Kidney epithelial cell (primary cell): ENCODE results near the gene PTTG2. TPM values are rescaled to one million over a fixed set of nuclear protein-coding genes. Genes with fewer than 3 reads are reported as not detected.

Experiments
- DNase-seq: peaks from one replicate; pipeline ENCODE4 v3.0.0-alpha.2; 2010; ENCODE audit warnings: low read depth
- H3K27me3 ChIP-seq: 2 replicates; pipeline ENCODE4 v1.6.0; 2011; ENCODE audit warnings: low read length; ENCODE audit not compliant: control insufficient read depth, insufficient read depth
- H3K36me3 ChIP-seq: 2 replicates; pipeline ENCODE4 v1.5.1; 2011; ENCODE audit warnings: low read length; ENCODE audit not compliant: control insufficient read depth, insufficient read depth
- H3K4me3 ChIP-seq: 2 replicates; pipeline ENCODE4 v1.5.1; 2011; ENCODE audit warnings: low read depth, mild to moderate bottlenecking, control low read depth, low read length
- CTCF ChIP-seq: IDR thresholded peaks from 2 replicates; pipeline ENCODE4 v1.5.1; 2011; ENCODE audit warnings: mild to moderate bottlenecking, moderate library complexity, low read length, control low read depth, inconsistent platforms; ENCODE audit not compliant: insufficient read depth, poor library complexity, severe bottlenecking
- total RNA-seq: library from RNA; depleted of rRNA; stranded (reverse); fragments of >200 nt; gene quantifications from 2 replicates; pipeline ENCODE4 v1.2.3, GENCODE V29; 2015

PTTG2 gene
- total RNA-seq, 1 donor from 2014 or later, result not detected

GRCh38 chr4:37936889-37937498 lies 23.2 kb upstream of the PTTG2 start:
- DNase-seq, result no peak
- Histone ChIP-seq H3K4me3 (no peak overlapping the region), H3K27me3 (no peaks in the 10 kb centered on the region), H3K36me3 (no peaks in the 10 kb centered on the region)
- no peak for TF ChIP-seq CTCF

- Histone ChIP-seq H3K27me3 (no peaks in the 10 kb centered on the region), H3K36me3 (no peaks in the 10 kb centered on the region), H3K4me3 (no peak overlapping the region)
- DNase-seq, result no peak
- no peak for TF ChIP-seq CTCF
Observed at GRCh38 chr4:37938208-37938607, 22.0 kb upstream of the PTTG2 start.

- no peak for TF ChIP-seq CTCF
- no peaks in the 10 kb centered on the region for H3K27me3 ChIP-seq
- H3K36me3 ChIP-seq, result no peaks in the 10 kb centered on the region
- H3K4me3 ChIP-seq, result no peak overlapping the region
- no peak for DNase-seq
Observed at GRCh38 chr4:37946503-37947179, 13.6 kb upstream of the PTTG2 start.

DNA sequence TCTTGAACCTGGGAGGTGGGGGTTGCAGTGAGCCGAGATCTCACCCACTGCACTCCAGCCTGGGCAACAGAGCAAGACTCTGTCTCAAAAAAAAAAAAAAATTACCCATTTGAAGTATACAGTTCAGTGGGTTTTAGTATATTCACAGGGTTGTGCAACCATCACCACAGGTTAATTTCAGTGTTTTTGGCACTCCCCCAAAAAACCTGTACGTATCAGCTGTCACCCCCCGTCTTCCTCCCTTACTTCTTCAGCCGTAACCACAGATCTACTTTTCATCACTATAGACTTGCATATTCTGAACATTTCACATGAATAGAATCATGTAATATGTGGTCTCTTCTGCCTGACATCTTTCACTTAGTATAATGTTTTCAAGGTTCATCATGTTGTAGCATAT lies 11.7 kb upstream of the PTTG2 start:
- TF ChIP-seq CTCF, result no peak
- H3K4me3 ChIP-seq, result no peak overlapping the region
- no peak for DNase-seq

DNA sequence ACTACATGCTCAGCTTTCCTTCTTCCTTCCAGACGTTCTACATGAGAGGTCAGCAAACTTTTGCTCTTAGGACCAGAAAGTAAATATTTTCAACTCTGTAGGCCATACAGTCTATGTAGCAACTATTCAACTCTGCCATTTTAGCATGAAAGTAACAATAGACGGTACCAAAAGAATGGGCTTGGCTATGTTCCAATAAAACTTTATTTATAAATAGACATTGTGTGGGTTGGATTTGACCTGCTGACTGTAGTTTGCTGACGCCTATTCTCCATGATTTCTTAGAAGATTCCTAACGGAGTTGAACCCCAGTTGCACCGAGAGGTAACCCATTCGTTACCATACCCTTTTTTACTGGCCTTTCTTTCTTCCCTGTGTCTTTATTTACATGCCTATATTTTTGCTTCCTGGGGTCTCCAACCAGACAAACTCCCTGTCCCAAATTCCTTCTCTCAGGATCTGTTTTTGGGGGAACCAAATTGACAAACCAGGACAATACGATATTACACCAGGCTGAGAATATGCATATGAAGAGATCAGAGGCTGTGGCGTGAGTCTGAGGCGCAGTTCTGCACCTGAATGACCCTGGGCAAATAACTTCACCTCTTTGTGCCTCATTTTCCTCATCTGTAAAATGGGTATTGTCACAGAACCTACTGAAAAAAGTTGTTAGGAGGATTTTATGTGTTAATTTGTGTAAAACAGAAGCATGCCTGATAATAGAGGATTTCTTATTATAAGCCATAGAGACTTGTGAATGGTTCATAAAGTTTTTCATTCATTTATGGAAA lies 10.4 kb upstream of the PTTG2 start:
- no peak for TF ChIP-seq CTCF
- no peak overlapping the region for H3K4me3 ChIP-seq
- H3K27me3 ChIP-seq, result no peaks in the 10 kb centered on the region
- no peaks in the 10 kb centered on the region for H3K36me3 ChIP-seq
- DNase-seq, result no peak

More for the DNA sequence above, 11.7 kb upstream of the PTTG2 start:
- H3K27me3 ChIP-seq, result no peaks in the 10 kb centered on the region
- H3K36me3 ChIP-seq, result no peaks in the 10 kb centered on the region
